DMS114 treated with DMSO at 0.1 percent for 48 hours (cell line): ENCODE measurements around the gene RTEL1.
A peak's percentile ranks its signal among the peaks of the same experiment; 100 is the strongest.
"Not testable (repeated sequence)": the region's sequence is repeated elsewhere in the genome, so short reads cannot be mapped to it uniquely, and the experiment has no call there.

Experiments used
- DNase-seq: peaks from one replicate; lab custom pipeline; 2025; ENCODE audit not compliant: unreplicated experiment; lab: John Stamatoyannopoulos, UW

RTEL1 gene

GRCh38 chr20:63657937-63658748, at the start of gene RTEL1:
Gene RTEL1, plus strand, starts transcription at chr20:63658312. Its CDS starts 1,091 bp downstream, at chr20:63659403.
- DNase-seq, result peak; percentile 83

- DNase-seq, result no peak
Observed at GRCh38 chr20:63610581-63611435, 47.3 kb upstream of the RTEL1 start.

GRCh38 chr20:63611646-63612045, 46.5 kb upstream of the RTEL1 start:
- DNase-seq, result no peak

- DNase-seq, result no peak
Observed at GRCh38 chr20:63612276-63612931, 45.7 kb upstream of the RTEL1 start.

GRCh38 chr20:63613863-63614594, 44.1 kb upstream of the RTEL1 start:
- DNase-seq, result not testable (repeated sequence)

- DNase-seq, result no peak
Observed at GRCh38 chr20:63617092-63617875, 40.8 kb upstream of the RTEL1 start.

- no peak for DNase-seq
Observed at GRCh38 chr20:63617876-63618265, 40.2 kb upstream of the RTEL1 start.

- no peak for DNase-seq
Observed at GRCh38 chr20:63618291-63618980, 39.7 kb upstream of the RTEL1 start.

- DNase-seq, result no peak
Observed at GRCh38 chr20:63619086-63619485, 39.0 kb upstream of the RTEL1 start.

- no peak for DNase-seq
Observed at GRCh38 chr20:63619505-63619904, 38.6 kb upstream of the RTEL1 start.

- no peak for DNase-seq
Observed at GRCh38 chr20:63620991-63621390, 37.1 kb upstream of the RTEL1 start.

- DNase-seq, result no peak
Observed at GRCh38 chr20:63622096-63622495, 36.0 kb upstream of the RTEL1 start.

- no peak for DNase-seq
Observed at GRCh38 chr20:63622732-63623131, 35.4 kb upstream of the RTEL1 start.

GRCh38 chr20:63624486-63624885, 33.6 kb upstream of the RTEL1 start:
- DNase-seq, result no peak

- DNase-seq, result no peak
Observed at GRCh38 chr20:63625771-63626423, 32.2 kb upstream of the RTEL1 start.

GRCh38 chr20:63626424-63627128, 31.5 kb upstream of the RTEL1 start, which contains the start of gene GMEB2:
Gene GMEB2, minus strand, starts transcription at chr20:63627101. Its CDS starts 7,704 bp downstream, at chr20:63619397.
- peak; percentile 23 for DNase-seq

GRCh38 chr20:63627129-63627750, 30.9 kb upstream of the RTEL1 start:
- DNase-seq, result peak; percentile 50

GRCh38 chr20:63627751-63628245, 30.3 kb upstream of the RTEL1 start:
- no peak for DNase-seq
